HG02678 (cell line): ENCODE data around the gene RBM4.
A peak's percentile ranks its signal among the peaks of the same experiment; 100 is the strongest.
"Not testable (repeated sequence)": the region's sequence is repeated elsewhere in the genome, so short reads cannot be mapped to it uniquely, and the experiment has no call there.

Experiments
- ATAC-seq: cut with Tn5 transposase; IDR thresholded peaks from one replicate; pipeline ENCODE4 v1.9.1; 2021; ENCODE audit warnings: mild to moderate bottlenecking, moderate library complexity; ENCODE audit not compliant: unreplicated experiment

The RBM4 gene, protein sequence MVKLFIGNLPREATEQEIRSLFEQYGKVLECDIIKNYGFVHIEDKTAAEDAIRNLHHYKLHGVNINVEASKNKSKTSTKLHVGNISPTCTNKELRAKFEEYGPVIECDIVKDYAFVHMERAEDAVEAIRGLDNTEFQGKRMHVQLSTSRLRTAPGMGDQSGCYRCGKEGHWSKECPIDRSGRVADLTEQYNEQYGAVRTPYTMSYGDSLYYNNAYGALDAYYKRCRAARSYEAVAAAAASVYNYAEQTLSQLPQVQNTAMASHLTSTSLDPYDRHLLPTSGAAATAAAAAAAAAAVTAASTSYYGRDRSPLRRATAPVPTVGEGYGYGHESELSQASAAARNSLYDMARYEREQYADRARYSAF

DNA sequence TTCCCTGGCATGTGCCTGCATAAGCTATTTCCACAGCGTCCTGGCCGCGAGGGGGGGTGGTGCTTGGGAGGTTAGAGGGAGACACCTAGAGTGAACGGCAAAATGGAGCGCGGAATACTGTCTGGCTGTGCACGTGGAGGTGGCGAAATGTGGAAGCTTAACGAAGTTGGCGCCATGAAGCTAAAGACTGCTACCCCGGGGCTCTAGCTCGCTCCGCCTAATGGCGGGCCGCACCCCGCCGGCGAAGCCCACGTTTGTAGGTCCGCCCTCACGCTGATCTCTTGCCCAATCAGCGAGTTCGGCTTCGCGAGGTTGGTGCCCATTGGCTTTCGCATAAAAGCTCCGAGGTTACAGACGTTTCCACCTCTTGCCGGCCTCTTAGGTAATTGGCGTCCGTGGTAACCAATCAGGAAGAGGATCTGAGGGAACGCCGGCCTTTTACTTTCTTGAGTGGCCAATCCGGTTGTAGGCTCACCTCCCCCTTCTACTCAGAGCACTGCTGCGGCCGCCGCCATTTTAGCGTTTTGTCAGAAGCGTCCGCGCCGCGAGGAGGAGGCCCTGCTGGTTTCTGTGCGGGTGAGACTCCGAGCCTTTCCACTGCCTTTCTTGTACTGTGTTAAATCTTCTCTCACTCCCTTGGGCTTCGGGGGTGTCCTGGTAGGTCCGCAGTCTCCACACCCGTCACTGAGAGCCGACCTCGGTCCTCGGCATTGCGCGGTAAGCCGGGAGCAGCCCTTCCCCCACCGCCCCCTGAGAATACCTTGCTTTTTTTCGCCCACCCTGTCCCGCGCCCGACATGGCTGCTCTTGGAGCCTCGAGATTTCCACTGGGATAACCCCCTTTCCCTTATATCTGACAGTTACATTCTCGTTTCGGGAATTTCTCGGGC, at the start of gene RBM4:
Gene RBM4, plus strand, starts transcription at position 527 of the 889 bp plus-strand sequence. CDS start 1,009 bp downstream, outside the sequence.
- peak; percentile 98 for ATAC-seq

GRCh38 chr11:66589315-66589714, 49.2 kb upstream of the RBM4 start:
- not testable (repeated sequence) for ATAC-seq

DNA sequence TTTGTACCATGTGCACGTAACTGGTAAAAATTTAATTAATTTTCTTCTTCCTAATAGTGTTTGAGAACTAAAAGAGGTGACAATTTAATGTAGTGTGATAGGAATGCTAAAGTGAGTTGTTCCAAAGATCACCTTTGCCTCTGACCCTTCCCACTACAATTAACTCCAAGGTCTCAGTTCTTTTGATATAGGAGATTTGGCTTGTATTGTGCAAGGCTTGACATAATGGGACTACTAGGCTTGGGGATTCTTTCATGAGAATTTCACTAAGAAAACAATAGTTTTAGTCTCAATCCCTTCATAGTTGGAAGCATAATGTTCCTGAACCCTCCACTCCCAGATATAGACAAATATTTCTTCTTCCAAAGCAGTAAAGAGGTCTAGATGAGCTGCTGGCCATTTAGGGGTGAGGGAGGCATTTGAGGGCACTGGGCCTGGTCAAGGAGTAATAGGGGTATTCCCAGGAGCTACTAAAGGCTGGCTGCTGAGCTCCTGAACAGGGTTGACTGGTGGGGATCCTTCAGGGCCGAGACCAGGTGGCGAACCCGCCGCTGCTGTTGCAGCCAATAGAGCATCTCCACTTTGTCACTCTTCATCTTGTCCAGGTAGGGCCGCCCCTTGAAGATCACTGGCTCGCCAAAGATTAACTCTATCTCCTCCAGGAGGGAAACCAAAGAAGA, 48.4 kb upstream of the RBM4 start:
- ATAC-seq, result no peak

- ATAC-seq, result no peak
Measured at GRCh38 chr11:66591175-66591574, 47.3 kb upstream of the RBM4 start.

GRCh38 chr11:66592457-66593302, 45.8 kb upstream of the RBM4 start, which contains the start of the genes CCDC87 and CCS:
TSS of gene CCDC87 (minus strand) at chr11:66593063. CDS start at chr11:66593015, 48 bp downstream.
TSS of gene CCS (plus strand) at chr11:66593185. CDS start at chr11:66593262, 77 bp downstream.
- peak; percentile 93 for ATAC-seq

GRCh38 chr11:66593303-66593635, 45.2 kb upstream of the RBM4 start:
- no peak for ATAC-seq

- ATAC-seq, result no peak
Measured at GRCh38 chr11:66593650-66594049, 44.9 kb upstream of the RBM4 start.

DNA sequence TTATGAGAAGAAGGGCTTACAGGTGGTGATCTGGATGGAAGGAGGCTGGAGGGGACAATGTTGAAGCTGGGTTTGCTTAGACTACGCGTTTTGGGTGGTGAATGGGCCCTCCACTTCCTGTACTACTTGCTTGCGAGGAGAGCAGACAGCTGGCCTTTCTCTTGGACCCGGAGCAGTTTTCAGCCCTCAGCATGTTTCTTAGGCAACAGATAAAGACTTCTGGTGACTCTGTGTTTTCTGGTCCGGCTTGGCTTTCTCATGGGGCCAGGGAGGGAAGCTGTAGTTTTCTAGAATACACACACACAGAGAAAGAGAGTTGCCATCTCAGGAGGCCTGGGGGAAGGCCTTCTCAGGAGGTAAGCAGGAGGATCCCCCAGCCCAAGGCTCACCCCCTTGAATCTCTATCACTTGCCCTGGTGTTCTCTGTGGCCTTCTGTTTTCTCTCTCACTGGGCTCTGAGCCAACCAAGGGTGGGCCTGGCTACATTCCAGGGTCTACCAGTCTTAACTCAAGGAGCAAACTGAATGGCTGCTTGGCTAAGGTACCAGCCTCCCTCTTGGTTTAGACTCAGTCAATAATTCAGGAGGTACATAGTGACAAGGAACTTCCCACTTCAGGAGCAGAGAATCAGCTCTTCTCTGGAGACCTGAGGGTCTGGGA, 43.1 kb upstream of the RBM4 start:
- no peak for ATAC-seq

DNA sequence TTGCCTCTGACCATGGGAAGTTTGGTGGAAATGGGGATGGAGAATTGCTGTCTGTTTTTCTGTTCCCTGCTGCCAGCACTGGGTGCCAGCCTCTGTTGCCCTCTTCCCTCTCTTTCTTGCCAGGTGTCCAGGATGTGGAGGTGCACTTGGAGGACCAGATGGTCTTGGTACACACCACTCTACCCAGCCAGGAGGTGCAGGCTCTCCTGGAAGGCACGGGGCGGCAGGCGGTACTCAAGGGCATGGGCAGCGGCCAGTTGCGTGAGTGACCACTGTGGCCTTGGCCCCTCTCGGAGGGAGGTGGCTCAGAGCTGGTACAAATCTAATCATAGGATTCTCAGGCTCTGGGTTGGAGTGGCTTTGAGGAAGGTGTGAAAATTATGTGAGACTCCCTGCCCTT, 39.5 kb upstream of the RBM4 start:
- ATAC-seq, result no peak

DNA sequence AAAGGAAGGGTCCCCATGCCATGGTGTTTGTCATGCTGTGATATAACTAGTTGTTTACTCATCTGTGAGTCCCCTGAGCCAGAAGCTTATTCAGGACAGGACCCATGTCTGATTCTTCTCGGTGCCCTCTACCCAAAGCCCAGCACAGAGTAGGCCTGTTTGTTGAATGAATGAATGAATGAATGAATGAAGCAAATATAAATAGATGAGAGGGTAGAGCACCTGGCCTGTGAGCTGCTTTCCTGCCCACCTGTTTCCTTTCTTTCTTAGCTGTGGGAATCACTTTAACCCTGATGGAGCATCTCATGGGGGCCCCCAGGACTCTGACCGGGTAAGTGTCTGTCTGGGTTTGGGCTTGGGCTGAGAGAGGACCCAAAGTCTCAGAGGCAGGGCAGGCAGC, 38.3 kb upstream of the RBM4 start:
- ATAC-seq, result no peak

GRCh38 chr11:66600631-66601233, 37.8 kb upstream of the RBM4 start:
- ATAC-seq, result no peak

DNA sequence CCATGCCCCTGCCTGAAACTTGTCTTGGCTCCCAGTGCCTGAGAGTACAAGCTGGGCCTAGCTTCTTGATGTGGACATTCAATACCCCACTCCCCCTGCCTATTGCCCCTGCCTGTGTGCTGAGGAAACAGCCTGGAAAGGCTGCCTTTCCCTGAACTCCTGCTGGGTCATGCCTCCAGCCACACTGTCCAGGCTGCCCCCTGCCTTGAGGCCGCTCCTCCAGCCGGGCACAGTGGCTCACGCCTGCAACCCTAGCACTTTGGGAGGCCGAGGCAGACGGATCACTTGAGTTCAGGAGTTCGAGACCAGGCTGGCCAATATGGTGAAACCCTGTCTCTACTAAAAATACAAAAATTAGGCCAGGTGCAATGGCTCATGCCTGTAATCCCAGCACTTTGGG, 35.4 kb upstream of the RBM4 start:
- ATAC-seq, result no peak

DNA sequence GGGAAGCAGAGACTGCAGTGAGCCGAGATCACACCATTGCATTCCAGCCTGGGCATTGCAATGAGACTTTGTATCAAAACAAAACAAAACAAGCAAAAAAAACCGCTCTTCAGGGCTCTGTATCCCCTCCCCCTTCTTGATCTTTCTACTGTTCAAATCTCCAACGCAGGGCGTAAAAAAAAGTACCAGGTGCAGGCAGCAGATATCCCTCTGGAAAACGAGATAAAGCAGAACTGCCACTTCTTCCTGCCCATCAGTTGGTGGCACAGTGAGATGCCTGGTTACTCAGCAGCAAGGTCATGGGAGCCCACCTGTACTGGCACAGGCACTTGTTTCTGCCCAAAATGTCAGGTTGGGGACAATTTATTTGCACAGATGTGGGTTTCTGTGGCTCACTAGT, 34.3 kb upstream of the RBM4 start:
- no peak for ATAC-seq

DNA sequence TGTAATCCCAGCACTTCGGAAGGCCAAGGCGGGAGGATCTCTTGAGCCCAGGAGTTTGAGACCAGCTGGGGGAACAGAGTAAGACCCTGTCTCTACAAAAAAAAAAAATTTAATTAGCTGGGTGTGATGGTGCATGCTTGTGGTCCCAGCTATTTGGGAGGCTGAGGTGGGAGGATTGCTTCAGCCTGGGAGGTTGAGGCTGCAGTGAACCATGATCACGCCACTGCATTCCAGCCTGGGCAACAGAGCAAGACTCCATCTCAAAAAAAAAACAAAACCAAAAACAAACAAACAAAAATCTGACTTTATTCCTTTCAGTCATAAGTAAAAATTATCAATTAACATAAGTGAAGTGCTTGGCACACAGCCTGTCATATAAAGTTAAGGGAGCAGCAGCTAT, 31.9 kb upstream of the RBM4 start:
- ATAC-seq, result not testable (repeated sequence)

GRCh38 chr11:66607126-66607834, 31.2 kb upstream of the RBM4 start:
- no peak for ATAC-seq

DNA sequence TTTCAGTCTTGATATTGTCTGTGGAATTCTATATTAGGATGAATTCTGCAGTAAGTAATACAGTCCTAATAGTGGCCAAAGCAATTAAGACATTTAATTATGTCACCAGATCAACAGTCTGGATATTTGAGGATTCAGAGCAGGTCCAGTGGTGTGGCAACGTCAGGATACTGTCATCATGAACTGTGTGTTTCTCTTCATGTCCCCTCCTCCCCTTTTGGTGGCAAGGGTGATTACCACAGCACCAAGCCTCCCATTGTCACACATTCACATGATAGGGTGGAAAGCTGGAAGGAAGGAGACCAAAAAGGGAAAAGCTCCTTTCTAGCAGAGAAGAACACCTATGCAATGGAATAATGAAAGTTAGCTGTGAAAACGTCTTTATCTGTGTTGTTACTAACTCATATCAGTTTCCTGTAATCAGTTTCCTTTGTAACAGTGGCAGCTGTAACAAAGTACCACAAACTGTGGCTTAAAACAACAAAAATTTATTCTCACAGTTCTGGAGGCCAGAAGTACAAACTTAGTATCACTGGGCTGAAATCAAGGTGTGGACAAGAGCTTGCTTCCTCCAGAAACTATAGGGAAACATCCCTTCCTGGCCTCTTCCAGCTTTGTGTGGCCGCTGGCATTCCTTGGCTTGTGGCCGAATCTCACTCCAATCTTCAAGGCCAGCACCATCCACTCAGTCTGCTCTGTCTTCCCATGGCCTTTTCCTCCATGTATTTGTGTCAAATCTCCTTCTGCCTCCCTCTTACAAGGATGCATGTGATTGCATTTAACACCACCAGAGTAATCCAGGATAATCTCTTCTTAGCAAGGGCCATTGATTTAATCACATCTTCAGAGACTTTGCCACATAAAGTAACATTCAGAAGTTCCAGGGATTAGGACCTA, 28.5 kb upstream of the RBM4 start:
- no peak for ATAC-seq

GRCh38 chr11:66612458-66612857, 26.0 kb upstream of the RBM4 start:
- ATAC-seq, result no peak

GRCh38 chr11:66614073-66614472, 24.4 kb upstream of the RBM4 start:
- ATAC-seq, result no peak
